ENCODE data around the gene NUMBL. TPM values are rescaled to one million over a fixed set of nuclear protein-coding genes. Genes with fewer than 3 reads are reported as not detected.
"Not testable (repeated sequence)": the region's sequence is repeated elsewhere in the genome, so short reads cannot be mapped to it uniquely, and the experiment has no call there.

Gene NUMBL
- total RNA-seq (10 to 100 TPM; 13.6 to 13.7 TPM), polyA plus RNA-seq (1.1 TPM)

DNA sequence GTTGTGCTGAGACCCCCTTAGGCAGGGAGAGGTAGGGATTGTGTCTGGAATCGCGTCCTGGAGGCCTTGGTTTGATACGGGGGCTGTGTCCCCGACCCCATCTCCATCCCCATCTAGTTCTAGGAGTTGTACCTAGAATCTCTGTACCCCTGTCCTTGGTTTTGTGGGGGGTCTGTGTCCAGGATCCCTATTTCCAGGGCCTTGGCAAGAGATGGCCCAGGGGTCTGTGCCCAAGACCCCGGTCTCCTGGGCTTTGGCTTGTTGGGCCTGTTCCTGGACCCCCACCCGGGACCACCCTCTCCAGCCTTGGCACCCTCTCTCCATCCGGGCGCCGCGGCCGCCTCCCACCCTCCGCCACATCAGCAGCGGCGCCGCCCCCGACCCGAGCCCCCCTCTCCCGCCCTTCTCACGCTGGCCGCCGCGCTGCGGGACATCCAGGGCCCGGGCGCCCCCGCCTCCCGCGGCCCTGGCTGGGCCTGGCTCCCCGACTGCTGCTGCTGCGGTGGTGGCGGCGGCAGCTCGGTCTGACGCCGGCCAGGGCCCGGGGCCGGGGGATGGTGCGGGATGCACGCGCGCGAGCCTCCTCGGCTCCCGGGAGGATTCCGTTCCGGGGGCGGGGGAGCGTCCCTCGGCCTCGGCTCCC is at the start of gene NUMBL:
NUMBL (minus strand) TSS at position 602 of the 643 bp plus-strand sequence; CDS start at position 434, 168 bp downstream.
- H3K9me3 Mint-ChIP-seq = no peaks in the 10 kb centered on the region

DNA sequence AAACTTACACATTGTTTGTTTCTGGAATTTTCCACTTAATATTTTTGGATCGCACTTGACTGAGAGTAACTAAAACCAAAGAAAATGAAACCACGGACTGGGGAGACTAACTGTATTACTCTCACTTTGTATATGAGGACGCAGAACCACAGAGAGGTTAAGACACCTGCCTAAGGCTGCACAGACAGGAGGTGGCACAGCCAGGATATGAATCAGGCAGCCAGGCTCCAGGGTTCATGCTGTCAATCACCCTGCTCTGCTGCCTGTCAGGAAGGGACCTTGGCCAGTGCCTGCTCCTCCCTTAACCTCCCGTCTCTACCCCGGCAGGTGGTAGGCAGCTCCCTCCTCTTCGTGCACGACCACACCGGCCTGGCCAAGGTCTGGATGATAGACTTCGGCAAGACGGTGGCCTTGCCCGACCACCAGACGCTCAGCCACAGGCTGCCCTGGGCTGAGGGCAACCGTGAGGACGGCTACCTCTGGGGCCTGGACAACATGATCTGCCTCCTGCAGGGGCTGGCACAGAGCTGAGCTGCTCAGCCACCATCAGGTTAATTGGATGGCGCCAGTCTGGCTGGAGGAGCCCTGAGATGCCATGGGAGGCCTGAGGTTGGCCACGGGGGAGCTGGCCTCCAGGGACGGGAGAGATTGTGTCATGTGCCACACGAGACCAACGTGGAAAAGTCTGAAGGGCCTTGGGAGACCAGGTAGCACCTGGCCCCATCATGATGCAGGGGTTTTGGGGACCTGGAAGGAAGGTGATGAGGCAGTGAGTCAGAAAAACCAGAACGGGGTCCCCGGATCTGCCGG is 48.8 kb upstream of the NUMBL start:
- no peak for DNase-seq
- no peaks in the 10 kb centered on the region for H3K4me1 Mint-ChIP-seq
- POLR2A ChIA-PET = no interaction called here
- peak overlapping the region in 1 of 8 donors; percentile 58 for H3K27ac Mint-ChIP-seq
- no peaks in the 10 kb centered on the region for H3K4me1 ChIP-seq (ENCODE audit: insufficient read depth, low read length)
- H3K27me3 ChIP-seq (ENCODE audit: insufficient read depth, low read length, poor library complexity, severe bottlenecking) = no peaks in the 10 kb centered on the region
- CTCF ChIA-PET = no interaction called here
- no peaks in the 10 kb centered on the region for H3K9me3 ChIP-seq (ENCODE audit: low read length)
- H3K4me3 ChIP-seq (ENCODE audit: low read length) = no peak overlapping the region
- H3K36me3 Mint-ChIP-seq = peaks cover 6 to 52% (median 10%) of the 10 kb centered on the region in 3 donors
- no peak overlapping the region for H3K27ac ChIP-seq (ENCODE audit: low read depth, low read length)
- H3K36me3 ChIP-seq (ENCODE audit: insufficient read depth, low read length) = peaks cover 12% of the 10 kb centered on the region
- H3K9me3 Mint-ChIP-seq = peaks cover 0 to 2% (median 0%) of the 10 kb centered on the region in 5 donors
- H3K27me3 Mint-ChIP-seq = no peaks in the 10 kb centered on the region
- no peak overlapping the region for H3K4me3 Mint-ChIP-seq

More for the DNA sequence above, at the start of gene NUMBL:
- H3K36me3 ChIP-seq (ENCODE audit: insufficient read depth, low read length) = no peaks in the 10 kb centered on the region
- H3K4me3 ChIP-seq (ENCODE audit: low read length) = peak within 1 kb of the TSS; percentile 81
- H3K4me1 Mint-ChIP-seq = peaks cover 0 to 7% (median 4%) of the 10 kb centered on the region in 3 donors
- ChIA-PET CTCF (no interaction called here), POLR2A (interaction anchor here (0.6 to 1.0 kb wide), 4 partner anchors 26 to 481 kb away, joined by 3 to 8 read pairs (median 4); partner anchors contain the start of gene ACTMAP)
- no peaks in the 10 kb centered on the region for H3K27me3 Mint-ChIP-seq
- peak within 1 kb of the TSS; percentile 18 to 97 (median 94) for H3K27ac Mint-ChIP-seq
- H3K27me3 ChIP-seq (ENCODE audit: insufficient read depth, low read length, poor library complexity, severe bottlenecking) = no peaks in the 10 kb centered on the region
- DNase-seq = no peak
- peaks cover 10% of the 10 kb centered on the region for H3K4me1 ChIP-seq (ENCODE audit: insufficient read depth, low read length)
- peak within 1 kb of the TSS; percentile 61 for H3K27ac ChIP-seq (ENCODE audit: low read depth, low read length)
- no peaks in the 10 kb centered on the region for H3K9me3 ChIP-seq (ENCODE audit: low read length)
- peaks cover 6 to 26% (median 7%) of the 10 kb centered on the region in 3 donors for H3K36me3 Mint-ChIP-seq
- H3K4me3 Mint-ChIP-seq = peak within 1 kb of the TSS; percentile 83 to 97 (median 91)

DNA sequence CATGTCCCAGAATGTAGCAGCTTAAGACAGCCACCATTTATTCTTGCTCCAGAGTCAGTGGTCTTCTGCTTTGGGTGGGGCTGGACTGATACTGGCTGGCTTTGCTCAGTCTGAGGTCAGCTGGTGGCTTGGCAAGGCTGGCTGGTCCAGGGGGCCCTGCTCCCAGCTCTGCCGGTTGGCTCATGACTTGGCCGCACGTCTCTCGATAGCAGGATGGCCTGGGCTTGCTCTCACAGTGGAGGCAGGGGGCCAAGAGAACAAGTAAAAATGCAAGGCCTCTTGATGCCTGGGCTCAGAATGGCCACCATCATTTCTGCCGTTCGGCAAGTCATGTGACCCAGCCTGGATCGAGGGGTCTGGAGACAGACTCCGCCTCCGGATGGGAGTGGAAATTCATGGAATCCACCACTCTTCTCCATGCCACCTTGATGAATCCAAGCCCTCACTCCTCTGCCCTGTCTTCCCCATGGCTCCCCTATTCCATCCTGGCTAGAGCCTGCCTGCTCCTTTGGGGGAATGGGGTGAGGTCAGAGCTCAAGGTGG is 46.7 kb upstream of the NUMBL start:
- no peaks in the 10 kb centered on the region for H3K27me3 Mint-ChIP-seq
- H3K4me3 ChIP-seq (ENCODE audit: low read length) = no peak overlapping the region
- H3K9me3 ChIP-seq (ENCODE audit: low read length) = no peaks in the 10 kb centered on the region
- CTCF ChIA-PET = no interaction called here
- POLR2A ChIA-PET = no interaction called here
- H3K4me1 ChIP-seq (ENCODE audit: insufficient read depth, low read length) = no peaks in the 10 kb centered on the region
- H3K9me3 Mint-ChIP-seq = peaks cover 0 to 2% (median 0%) of the 10 kb centered on the region in 5 donors
- DNase-seq = no peak
- peaks cover 22% of the 10 kb centered on the region for H3K36me3 ChIP-seq (ENCODE audit: insufficient read depth, low read length)
- peaks cover 6 to 70% (median 15%) of the 10 kb centered on the region in 3 donors for H3K36me3 Mint-ChIP-seq
- no peaks in the 10 kb centered on the region for H3K4me1 Mint-ChIP-seq
- H3K27ac ChIP-seq (ENCODE audit: low read depth, low read length) = no peak overlapping the region
- H3K27ac Mint-ChIP-seq = no peak overlapping the region
- H3K4me3 Mint-ChIP-seq = no peak overlapping the region
- H3K27me3 ChIP-seq (ENCODE audit: insufficient read depth, low read length, poor library complexity, severe bottlenecking) = no peaks in the 10 kb centered on the region

DNA sequence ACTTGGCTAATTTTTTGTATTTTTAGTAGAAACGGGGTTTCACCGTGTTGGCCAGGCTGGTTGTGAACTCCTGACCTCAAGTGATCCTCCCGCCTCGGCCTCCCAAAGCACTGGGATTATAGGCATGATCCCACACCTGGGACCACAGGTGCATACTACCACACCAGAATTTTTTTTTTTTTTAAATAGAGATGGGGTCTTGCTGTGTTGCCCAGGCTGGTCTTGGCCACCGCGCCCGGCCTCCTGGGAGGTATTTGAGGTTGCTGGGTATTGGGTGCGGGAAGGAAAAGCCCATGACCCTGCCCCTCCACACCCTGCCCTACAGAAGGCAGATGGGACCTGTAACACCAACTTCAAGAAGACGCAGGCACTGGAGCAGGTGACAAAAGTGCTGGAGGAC is 46.2 kb upstream of the NUMBL start:
- DNase-seq = no peak
- no peak overlapping the region for H3K4me3 ChIP-seq (ENCODE audit: low read length)
- Mint-ChIP-seq H3K4me3 (no peak overlapping the region), H3K27me3 (no peaks in the 10 kb centered on the region), H3K4me1 (no peaks in the 10 kb centered on the region), H3K9me3 (peaks cover 0 to 2% (median 0%) of the 10 kb centered on the region in 5 donors), H3K36me3 (peaks cover 6 to 73% (median 17%) of the 10 kb centered on the region in 3 donors), H3K27ac (no peak overlapping the region)
- H3K27ac ChIP-seq (ENCODE audit: low read depth, low read length) = no peak overlapping the region
- peaks cover 22% of the 10 kb centered on the region for H3K36me3 ChIP-seq (ENCODE audit: insufficient read depth, low read length)
- no peaks in the 10 kb centered on the region for H3K27me3 ChIP-seq (ENCODE audit: insufficient read depth, low read length, poor library complexity, severe bottlenecking)
- H3K4me1 ChIP-seq (ENCODE audit: insufficient read depth, low read length) = no peaks in the 10 kb centered on the region
- CTCF ChIA-PET = no interaction called here
- H3K9me3 ChIP-seq (ENCODE audit: low read length) = no peaks in the 10 kb centered on the region
- POLR2A ChIA-PET = interaction anchor here (0.7 kb wide), 1 partner anchor 446 kb away, joined by 3 read pairs; no protein-coding TSS in a partner anchor

DNA sequence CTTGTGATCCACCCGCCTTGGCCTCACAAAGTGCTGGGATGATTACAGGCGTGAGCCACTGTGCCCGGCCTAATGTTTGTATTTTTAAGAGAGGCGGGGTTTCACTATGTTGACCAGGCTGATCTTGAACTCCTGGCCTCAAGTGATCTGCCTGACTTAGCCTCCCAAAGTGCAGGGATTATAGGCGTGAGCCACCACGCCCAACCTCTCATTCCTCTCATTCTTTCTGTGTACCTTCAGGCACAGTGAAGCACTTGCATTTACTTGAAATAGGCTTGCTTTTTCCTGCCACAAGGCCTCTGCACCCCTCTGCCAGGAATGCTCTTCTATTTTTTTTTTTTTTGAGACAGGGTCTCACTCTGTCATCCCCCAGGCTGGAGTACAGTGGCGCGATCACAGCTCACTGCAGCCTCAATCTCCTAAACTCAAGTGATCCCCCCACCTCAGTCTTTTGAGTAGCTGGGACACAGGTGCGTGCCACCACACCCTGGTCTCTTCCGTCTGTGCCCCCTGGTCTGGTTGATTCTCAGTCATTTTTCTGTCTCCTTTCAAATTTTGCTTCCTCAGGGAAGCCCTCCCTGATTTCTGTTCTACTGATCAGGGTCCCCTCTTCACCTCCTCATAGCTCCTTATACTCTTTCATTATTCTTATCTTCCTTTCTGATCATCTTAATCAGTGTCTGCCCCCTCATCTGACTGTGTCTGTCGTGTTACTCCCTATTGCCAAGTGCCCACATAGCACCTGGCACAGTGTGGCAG is 44.7 kb upstream of the NUMBL start:
- Mint-ChIP-seq H3K36me3 (peaks cover 10 to 80% (median 24%) of the 10 kb centered on the region in 3 donors), H3K4me3 (no peak overlapping the region), H3K4me1 (no peaks in the 10 kb centered on the region), H3K9me3 (peaks cover 0 to 2% (median 0%) of the 10 kb centered on the region in 5 donors), H3K27me3 (no peaks in the 10 kb centered on the region), H3K27ac (peak overlapping the region in 2 of 8 donors; percentile 18 to 74)
- ChIA-PET CTCF (interaction anchor here (1.3 kb wide), 1 partner anchor 9 kb away, joined by 4 read pairs; no protein-coding TSS in a partner anchor), POLR2A (interaction anchor here (0.6 to 0.7 kb wide), 2 partner anchors 13 to 69 kb away, joined by 3 read pairs; no protein-coding TSS in a partner anchor)
- no peaks in the 10 kb centered on the region for H3K27me3 ChIP-seq (ENCODE audit: insufficient read depth, low read length, poor library complexity, severe bottlenecking)
- no peak for DNase-seq
- H3K36me3 ChIP-seq (ENCODE audit: insufficient read depth, low read length) = peaks cover 22% of the 10 kb centered on the region
- no peaks in the 10 kb centered on the region for H3K4me1 ChIP-seq (ENCODE audit: insufficient read depth, low read length)
- H3K27ac ChIP-seq (ENCODE audit: low read depth, low read length) = no peak overlapping the region
- no peaks in the 10 kb centered on the region for H3K9me3 ChIP-seq (ENCODE audit: low read length)
- H3K4me3 ChIP-seq (ENCODE audit: low read length) = no peak overlapping the region

DNA sequence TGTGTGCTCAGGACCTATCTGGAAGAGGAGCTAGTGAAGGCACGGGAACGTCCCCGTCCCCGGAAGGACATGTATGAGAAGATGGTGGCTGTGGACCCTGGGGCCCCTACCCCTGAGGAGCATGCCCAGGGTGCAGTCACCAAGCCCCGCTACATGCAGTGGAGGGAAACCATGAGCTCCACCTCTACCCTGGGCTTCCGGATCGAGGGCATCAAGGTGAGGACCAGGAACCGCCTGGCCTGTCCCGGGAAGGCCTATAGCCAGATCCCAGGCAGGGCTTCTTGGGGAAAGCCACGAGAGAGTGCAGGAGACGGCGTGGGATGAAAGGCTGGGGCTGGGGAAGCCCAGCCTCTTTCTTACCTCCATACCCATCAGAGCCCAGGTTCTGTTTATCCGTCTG is 42.7 kb upstream of the NUMBL start:
- ChIA-PET POLR2A (interaction anchor here (0.9 kb wide), 1 partner anchor 20 kb away, joined by 4 read pairs; no protein-coding TSS in a partner anchor), CTCF (interaction anchor here (1.7 kb wide), 1 partner anchor 74 kb away, joined by 3 read pairs; no protein-coding TSS in a partner anchor)
- H3K27me3 ChIP-seq (ENCODE audit: insufficient read depth, low read length, poor library complexity, severe bottlenecking) = no peaks in the 10 kb centered on the region
- DNase-seq = no peak
- H3K4me3 Mint-ChIP-seq = no peak overlapping the region
- H3K27ac Mint-ChIP-seq = no peak overlapping the region
- no peaks in the 10 kb centered on the region for H3K27me3 Mint-ChIP-seq
- H3K27ac ChIP-seq (ENCODE audit: low read depth, low read length) = no peak overlapping the region
- H3K36me3 Mint-ChIP-seq = peaks cover 10 to 78% (median 23%) of the 10 kb centered on the region in 3 donors
- no peaks in the 10 kb centered on the region for H3K4me1 Mint-ChIP-seq
- no peaks in the 10 kb centered on the region for H3K4me1 ChIP-seq (ENCODE audit: insufficient read depth, low read length)
- H3K9me3 ChIP-seq (ENCODE audit: low read length) = no peaks in the 10 kb centered on the region
- H3K4me3 ChIP-seq (ENCODE audit: low read length) = no peak overlapping the region
- H3K9me3 Mint-ChIP-seq = no peaks in the 10 kb centered on the region
- peaks cover 17% of the 10 kb centered on the region for H3K36me3 ChIP-seq (ENCODE audit: insufficient read depth, low read length)

DNA sequence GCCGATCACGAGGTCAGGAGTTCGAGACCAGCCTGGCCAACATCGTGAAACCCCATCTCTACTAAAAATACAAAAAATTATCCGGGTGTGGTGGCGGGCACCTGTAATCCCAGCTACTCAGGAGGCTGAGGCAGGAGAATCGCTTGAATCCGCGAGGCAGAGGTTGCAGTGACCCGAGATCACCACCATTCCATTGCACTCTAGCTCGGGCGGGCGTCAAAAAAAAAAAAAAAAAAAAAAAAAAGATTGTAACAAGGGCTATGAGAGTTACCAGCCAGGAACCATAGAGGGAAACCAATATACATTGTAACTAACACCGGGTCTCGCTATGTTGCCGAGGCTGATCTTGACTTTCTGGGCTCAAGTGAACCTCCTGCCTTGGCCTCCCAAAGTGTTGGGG is 41.9 kb upstream of the NUMBL start:
- H3K4me1 ChIP-seq (ENCODE audit: insufficient read depth, low read length); H3K9me3 ChIP-seq (ENCODE audit: low read length); H3K27ac ChIP-seq (ENCODE audit: low read depth, low read length); DNase-seq; H3K4me3 Mint-ChIP-seq; H3K27me3 Mint-ChIP-seq; H3K27me3 ChIP-seq (ENCODE audit: insufficient read depth, low read length, poor library complexity, severe bottlenecking); H3K4me1 Mint-ChIP-seq; CTCF ChIA-PET; H3K4me3 ChIP-seq (ENCODE audit: low read length); H3K27ac Mint-ChIP-seq; H3K9me3 Mint-ChIP-seq: not testable (repeated sequence)
- peaks cover 14% of the 10 kb centered on the region for H3K36me3 ChIP-seq (ENCODE audit: insufficient read depth, low read length)
- peaks cover 10 to 80% (median 21%) of the 10 kb centered on the region in 3 donors for H3K36me3 Mint-ChIP-seq
- POLR2A ChIA-PET = interaction anchor here (0.6 kb wide), 1 partner anchor 47 kb away, joined by 3 read pairs; no protein-coding TSS in a partner anchor

Data from CD8-positive, alpha-beta memory T cell (primary cell).